Measurements from ENCODE around the gene GALNT9.
"Not testable (repeated sequence)": the region's sequence is repeated elsewhere in the genome, so short reads cannot be mapped to it uniquely, and the experiment has no call there.

Gene GALNT9

GRCh38 chr12:132210223-132211055 lies 119.0 kb downstream of the GALNT9 start:
- no peak for DNase-seq

GRCh38 chr12:132209619-132210222 lies 119.7 kb downstream of the GALNT9 start:
- no peak for DNase-seq

- no peak for DNase-seq
Measured at GRCh38 chr12:132208153-132208823, 121.1 kb downstream of the GALNT9 start.

- DNase-seq, result no peak
Measured at GRCh38 chr12:132207083-132207775, 122.2 kb downstream of the GALNT9 start.

- DNase-seq, result no peak
Measured at GRCh38 chr12:132206046-132206434, 123.3 kb downstream of the GALNT9 start.

GRCh38 chr12:132205271-132206045 lies 123.9 kb downstream of the GALNT9 start:
- DNase-seq, result no peak

- DNase-seq, result no peak
Measured at GRCh38 chr12:132204793-132205270, 124.6 kb downstream of the GALNT9 start.

GRCh38 chr12:132204063-132204792 lies 125.2 kb downstream of the GALNT9 start:
- DNase-seq, result no peak

GRCh38 chr12:132202929-132203721 lies 126.3 kb downstream of the GALNT9 start:
- DNase-seq, result no peak

- no peak for DNase-seq
Measured at GRCh38 chr12:132201391-132202120, 127.8 kb downstream of the GALNT9 start.

- no peak for DNase-seq
Measured at GRCh38 chr12:132200800-132201199, 128.6 kb downstream of the GALNT9 start.

GRCh38 chr12:132199526-132200319 lies 129.7 kb downstream of the GALNT9 start:
- no peak for DNase-seq

- no peak for DNase-seq
Measured at GRCh38 chr12:132199101-132199500, 130.3 kb downstream of the GALNT9 start.

- DNase-seq, result no peak
Measured at GRCh38 chr12:132197581-132198354, 131.6 kb downstream of the GALNT9 start.

GRCh38 chr12:132196873-132197390 lies 132.5 kb downstream of the GALNT9 start:
- DNase-seq, result no peak

GRCh38 chr12:132196038-132196872 lies 133.1 kb downstream of the GALNT9 start:
- DNase-seq, result no peak

- not testable (repeated sequence) for DNase-seq
Measured at GRCh38 chr12:132195242-132195641, 134.1 kb downstream of the GALNT9 start.

All from NCI-H2227 treated with DMSO at 0.1 percent for 48 hours (cell line).